Peyer's patch (tissue), 4 donors: ENCODE measurements around the gene MARCHF4. TPM values are rescaled to one million over a fixed set of nuclear protein-coding genes. Genes with fewer than 3 reads are reported as not detected.

Experiments
- DNase-seq, 3 donors: peaks; one replicate each; pipeline ENCODE4 v3.0.0-alpha.2; 2017 to 2019
- H3K27ac ChIP-seq, 4 donors: fragments of 200-600 bp; sonication (generic); one replicate each; pipeline ENCODE4 v1.5.1; 2016 to 2019
- H3K27me3 ChIP-seq, 2 donors: fragments of 200-600 bp; sonication (generic); one replicate each; pipeline ENCODE4 v1.5.1; 2019
- H3K36me3 ChIP-seq, 3 donors: fragments of 200-600 bp; sonication (generic); one replicate each; pipeline ENCODE4 v1.5.1; 2016 to 2019
- H3K4me1 ChIP-seq, 4 donors: fragments of 200-600 bp; sonication (generic); one replicate each; pipeline ENCODE4 v1.5.1; 2016 to 2019
- H3K4me3 ChIP-seq, 4 donors: fragments of 200-600 bp; sonication (generic); 1 replicate in 3 of 4; 2 replicates in 1 of 4; pipeline ENCODE4 v1.5.1; 2016 to 2019; ENCODE audit warnings: mild to moderate bottlenecking in 1 of 4
- H3K9me3 ChIP-seq, 4 donors: fragments of 200-600 bp; sonication (generic); one replicate each; pipeline ENCODE4 v1.5.1; 2016 to 2019; ENCODE audit warnings: mild to moderate bottlenecking in 1 of 4
- CTCF ChIP-seq, 6 experiments: fragments of 450-650 bp in 4 of 6; fragments of 200-600 bp in 2 of 6; sonication (generic) in 1 of 6; IDR thresholded peaks; one replicate each; pipeline ENCODE4 v1.5.1; 2017 to 2019; ENCODE audit warnings: antibody characterized with exemption in 6 of 6, mild to moderate bottlenecking in 3 of 6, moderate library complexity in 1 of 6
- POLR2A ChIP-seq, 2 donors: fragments of 450-650 bp; IDR thresholded peaks; one replicate each; pipeline ENCODE4 v1.5.1; 2017; ENCODE audit warnings: antibody characterized with exemption in 2 of 2, mild to moderate bottlenecking in 2 of 2, moderate library complexity in 2 of 2
- total RNA-seq, 4 donors: library from RNA; depleted of rRNA; stranded (reverse); fragments of >200 nt; gene quantifications; one replicate each; pipeline ENCODE4 v1.1.0, GENCODE V29; 2016

MARCHF4 gene
- total RNA-seq, 4 donors from 2014 or later = 0.35 TPM; not detected in 3

GRCh38 chr2:216392945-216393840 is 20.9 kb upstream of the MARCHF4 start:
- Histone ChIP-seq H3K27me3 (no peaks in the 10 kb centered on the region), H3K36me3 (no peaks in the 10 kb centered on the region), H3K27ac (no peak overlapping the region), H3K4me1 (no peaks in the 10 kb centered on the region), H3K4me3 (no peak overlapping the region), H3K9me3 (no peaks in the 10 kb centered on the region)
- TF ChIP-seq POLR2A (IDR thresholded peaks at IDR 0.05) (no peak), CTCF (IDR thresholded peaks at IDR 0.05) (no peak)
- no peak for DNase-seq

GRCh38 chr2:216392018-216392562 is 19.8 kb upstream of the MARCHF4 start:
- Histone ChIP-seq H3K27ac (no peak overlapping the region), H3K36me3 (no peaks in the 10 kb centered on the region), H3K4me1 (no peaks in the 10 kb centered on the region), H3K9me3 (no peaks in the 10 kb centered on the region), H3K27me3 (no peaks in the 10 kb centered on the region), H3K4me3 (no peak overlapping the region)
- no peak for DNase-seq
- no peak for TF ChIP-seq CTCF (IDR thresholded peaks at IDR 0.05)

DNA sequence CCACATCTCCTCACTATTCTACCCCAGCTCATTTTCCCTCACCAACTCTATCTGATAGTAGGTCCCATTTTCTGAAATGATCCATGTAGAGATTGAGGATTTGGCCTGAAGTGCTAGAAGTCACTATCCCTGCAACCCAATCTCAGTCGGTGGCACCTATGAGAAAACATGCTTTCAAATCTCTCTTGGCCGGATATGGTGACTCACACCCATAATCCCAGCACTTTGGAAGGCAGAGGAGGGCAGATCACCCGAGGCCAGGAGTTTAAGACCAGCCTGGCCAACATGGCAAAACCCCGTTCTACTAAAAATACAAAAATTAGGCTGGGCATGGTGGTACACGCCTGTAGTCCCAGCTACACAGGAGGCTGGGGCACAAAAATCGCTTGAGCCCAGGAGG is 19.1 kb upstream of the MARCHF4 start:
- no peaks in the 10 kb centered on the region for H3K4me1 ChIP-seq
- H3K4me3 ChIP-seq = no peak overlapping the region
- no peaks in the 10 kb centered on the region for H3K36me3 ChIP-seq
- no peak for DNase-seq
- TF ChIP-seq CTCF (IDR thresholded peaks at IDR 0.05) (no peak), POLR2A (IDR thresholded peaks at IDR 0.05) (no peak)
- no peaks in the 10 kb centered on the region for H3K27me3 ChIP-seq
- no peak overlapping the region for H3K27ac ChIP-seq
- no peaks in the 10 kb centered on the region for H3K9me3 ChIP-seq

GRCh38 chr2:216389570-216389969 is 17.3 kb upstream of the MARCHF4 start:
- Histone ChIP-seq H3K27ac (no peak overlapping the region), H3K9me3 (no peaks in the 10 kb centered on the region), H3K27me3 (no peaks in the 10 kb centered on the region), H3K4me1 (no peaks in the 10 kb centered on the region), H3K36me3 (no peaks in the 10 kb centered on the region), H3K4me3 (no peak overlapping the region)
- TF ChIP-seq POLR2A (IDR thresholded peaks at IDR 0.05) (no peak), CTCF (IDR thresholded peaks at IDR 0.05) (no peak)
- DNase-seq = no peak

DNA sequence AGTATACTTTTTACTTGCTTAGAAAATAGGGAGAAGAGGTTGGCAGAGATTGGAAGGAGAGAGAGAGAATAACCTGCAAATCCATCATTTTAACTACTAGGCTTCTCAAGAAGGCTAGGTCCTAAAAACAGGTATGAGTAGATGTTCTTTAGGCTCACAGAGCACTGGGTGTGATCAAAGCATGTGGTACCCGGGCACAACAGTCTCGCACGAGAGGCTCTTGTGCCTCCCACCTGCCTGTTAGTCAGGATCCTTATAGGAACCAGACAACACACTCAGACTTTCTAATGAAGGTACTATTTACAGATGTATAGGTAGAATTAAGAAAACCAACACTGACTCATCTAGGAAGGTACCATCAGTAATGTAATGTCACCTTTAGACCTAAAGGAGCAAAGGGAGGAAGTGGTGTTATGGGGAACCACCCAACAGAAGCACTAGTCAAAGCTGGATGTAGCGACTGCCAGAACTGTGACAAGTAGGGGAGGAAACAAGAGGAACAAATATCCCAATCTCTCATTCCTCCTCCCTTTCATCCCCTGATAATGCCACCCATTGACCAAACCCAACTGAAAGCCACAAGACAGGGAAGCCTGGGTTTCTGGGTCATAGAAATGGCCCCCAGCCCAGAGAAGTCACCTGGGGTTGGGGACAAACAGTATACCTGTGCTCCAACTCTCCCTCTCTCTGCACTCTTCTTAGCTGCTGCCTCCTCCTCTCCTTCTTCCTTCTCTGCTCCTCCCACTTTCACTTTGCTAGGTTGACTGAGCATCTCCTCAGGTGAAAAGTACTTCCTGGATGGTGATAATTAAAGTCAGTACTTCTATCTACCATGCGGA is 16.0 kb upstream of the MARCHF4 start:
- no peaks in the 10 kb centered on the region for H3K36me3 ChIP-seq
- no peak for TF ChIP-seq POLR2A (IDR thresholded peaks at IDR 0.05)
- TF ChIP-seq CTCF (IDR thresholded peaks at IDR 0.05) = no peak
- H3K4me3 ChIP-seq = no peak overlapping the region
- H3K4me1 ChIP-seq = no peaks in the 10 kb centered on the region
- DNase-seq = no peak
- no peak overlapping the region for H3K27ac ChIP-seq
- H3K9me3 ChIP-seq = no peaks in the 10 kb centered on the region
- no peaks in the 10 kb centered on the region for H3K27me3 ChIP-seq
